HL-60 (cell line): ENCODE measurements around the gene THRB.

ENCODE experiments used
- CTCF ChIP-seq: IDR thresholded peaks from one replicate; pipeline ENCODE4 v1.5.1; 2011; ENCODE audit warnings: low read length, control low read depth, inconsistent platforms; ENCODE audit not compliant: insufficient read depth
- POLR2AphosphoS5 ChIP-seq: IDR thresholded peaks from 2 replicates; pipeline ENCODE4 v1.6.1; 2012; ENCODE audit warnings: low read depth
- SPI1 ChIP-seq: IDR thresholded peaks from 2 replicates; pipeline ENCODE4 v1.6.1; 2012; ENCODE audit warnings: low read depth, mild to moderate bottlenecking, borderline replicate concordance

DNA sequence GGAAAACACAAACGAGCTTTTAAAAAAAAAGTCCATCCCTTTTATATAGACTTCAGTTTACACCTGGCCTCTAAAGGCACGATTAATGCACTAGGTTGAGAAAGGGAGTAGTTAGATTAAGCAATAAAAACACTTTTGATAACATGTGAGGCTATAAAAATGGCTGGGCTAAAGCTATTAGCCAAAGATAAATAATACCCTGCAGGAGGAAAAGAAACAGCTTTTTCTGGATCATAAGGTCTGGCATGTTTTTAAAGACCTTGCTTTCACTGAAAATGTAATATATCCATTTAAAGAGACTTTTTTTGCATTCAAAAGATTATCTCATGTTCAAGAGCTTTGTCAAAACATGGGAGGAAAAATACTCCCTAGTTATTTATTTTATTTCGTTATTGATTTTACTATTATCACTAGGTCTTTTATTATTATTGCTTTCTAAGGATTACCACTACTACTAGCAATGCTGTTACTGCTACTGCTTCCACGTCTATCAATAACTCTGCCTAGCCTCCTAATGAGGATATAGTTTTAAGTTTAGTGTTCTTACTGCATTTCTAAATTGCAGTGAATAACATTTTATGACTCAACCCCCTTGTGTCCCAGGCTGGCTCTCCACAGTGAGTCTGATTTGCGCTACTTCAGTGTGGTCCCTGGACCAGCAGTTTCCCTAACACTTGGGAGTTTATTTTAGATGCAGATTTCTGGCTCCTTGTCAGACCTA lies 93.4 kb downstream of the THRB start:
- TF ChIP-seq POLR2AphosphoS5, result no peak
- TF ChIP-seq CTCF, result no peak
- no peak for TF ChIP-seq SPI1
